ENCODE results near the gene GAB2.
A peak's percentile ranks its signal among the peaks of the same experiment; 100 is the strongest.

GAB2 gene

DNA sequence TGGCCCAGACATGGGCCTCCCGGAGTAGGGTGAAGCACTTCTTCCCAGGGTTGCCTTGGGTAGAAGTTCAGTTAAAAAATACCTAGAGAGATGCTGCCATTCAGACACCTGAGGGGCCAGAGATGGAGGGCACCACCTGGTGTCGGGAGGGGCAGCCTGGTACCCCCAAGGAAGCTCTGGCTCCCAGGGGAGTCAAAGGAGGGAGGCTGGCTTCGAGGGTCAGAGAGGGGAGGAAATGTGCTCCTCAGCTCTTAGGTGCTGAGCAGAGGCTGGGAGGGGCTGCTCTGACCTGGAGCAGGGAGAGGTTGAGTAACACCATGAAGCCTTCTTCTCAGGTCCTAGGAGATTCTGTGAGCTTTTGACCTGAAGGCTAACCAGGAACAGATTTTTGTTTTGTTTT lies 227.8 kb downstream of the GAB2 start:
- no peak for TF ChIP-seq YY1 (IDR thresholded peaks at IDR 0.05; ENCODE audit: insufficient read depth, insufficient read length)
- TF ChIP-seq SUZ12 (IDR thresholded peaks at IDR 0.05; ENCODE audit: extremely low read depth, insufficient read depth, insufficient read length) = no peak
- TF ChIP-seq ZNF274 (IDR thresholded peaks at IDR 0.05; ENCODE audit: low read depth, low read length) = no peak
- Histone ChIP-seq H3K4me1 (ENCODE audit: insufficient read depth, insufficient read length) (peaks cover 4% of the 10 kb centered on the region), H3K9me3 (ENCODE audit: insufficient read depth, low read length) (no peaks in the 10 kb centered on the region), H3K27me3 (ENCODE audit: insufficient read depth, insufficient read length) (no peaks in the 10 kb centered on the region), H3K9ac (ENCODE audit: insufficient read length, low read depth) (no peak overlapping the region), H3K36me3 (ENCODE audit: insufficient read depth, insufficient read length, low read length) (peaks cover 1% of the 10 kb centered on the region), H3K4me3 (ENCODE audit: insufficient read length, low read depth) (no peak overlapping the region)
- no peak for DNase-seq (ENCODE audit: low read depth, low spot score)

DNA sequence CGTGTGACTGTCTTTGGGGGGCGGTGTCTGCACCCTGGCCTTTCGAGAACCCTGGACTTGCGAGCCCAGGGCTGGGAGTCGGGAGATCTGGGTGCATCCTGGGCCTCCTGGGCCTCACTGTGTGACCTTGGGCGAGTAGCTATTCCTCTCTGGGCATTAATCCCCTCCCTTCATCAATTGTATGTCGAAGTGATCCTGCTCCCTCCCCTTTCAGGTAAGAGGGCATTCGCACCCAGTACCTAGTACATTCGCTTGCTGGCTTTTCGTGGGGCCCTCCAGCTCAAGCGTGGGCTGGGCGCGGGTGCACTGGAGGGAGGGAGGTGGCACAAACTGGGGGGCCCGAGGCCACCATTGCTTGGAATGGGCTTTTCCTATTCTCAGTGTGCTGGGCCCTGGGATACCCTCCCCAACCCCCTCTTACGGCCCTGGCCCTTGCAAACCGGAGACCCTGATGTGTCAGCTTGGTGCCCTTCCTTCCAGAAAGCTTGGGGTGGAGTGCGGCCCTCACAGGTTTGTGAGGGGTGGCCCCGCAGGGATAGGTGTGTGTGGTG lies 228.4 kb downstream of the GAB2 start:
- no peaks in the 10 kb centered on the region for H3K36me3 ChIP-seq (ENCODE audit: insufficient read depth, insufficient read length, low read length)
- H3K27me3 ChIP-seq (ENCODE audit: insufficient read depth, insufficient read length) = no peaks in the 10 kb centered on the region
- peak overlapping the region; percentile 61 for H3K9ac ChIP-seq (ENCODE audit: insufficient read length, low read depth)
- no peaks in the 10 kb centered on the region for H3K9me3 ChIP-seq (ENCODE audit: insufficient read depth, low read length)
- no peak for TF ChIP-seq ZNF274 (IDR thresholded peaks at IDR 0.05; ENCODE audit: low read depth, low read length)
- TF ChIP-seq SUZ12 (IDR thresholded peaks at IDR 0.05; ENCODE audit: extremely low read depth, insufficient read depth, insufficient read length) = no peak
- TF ChIP-seq YY1 (IDR thresholded peaks at IDR 0.05; ENCODE audit: insufficient read depth, insufficient read length) = no peak
- peak overlapping the region; percentile 75 for H3K4me3 ChIP-seq (ENCODE audit: insufficient read length, low read depth)
- DNase-seq (ENCODE audit: low read depth, low spot score) = no peak
- H3K4me1 ChIP-seq (ENCODE audit: insufficient read depth, insufficient read length) = peaks cover 4% of the 10 kb centered on the region

DNA sequence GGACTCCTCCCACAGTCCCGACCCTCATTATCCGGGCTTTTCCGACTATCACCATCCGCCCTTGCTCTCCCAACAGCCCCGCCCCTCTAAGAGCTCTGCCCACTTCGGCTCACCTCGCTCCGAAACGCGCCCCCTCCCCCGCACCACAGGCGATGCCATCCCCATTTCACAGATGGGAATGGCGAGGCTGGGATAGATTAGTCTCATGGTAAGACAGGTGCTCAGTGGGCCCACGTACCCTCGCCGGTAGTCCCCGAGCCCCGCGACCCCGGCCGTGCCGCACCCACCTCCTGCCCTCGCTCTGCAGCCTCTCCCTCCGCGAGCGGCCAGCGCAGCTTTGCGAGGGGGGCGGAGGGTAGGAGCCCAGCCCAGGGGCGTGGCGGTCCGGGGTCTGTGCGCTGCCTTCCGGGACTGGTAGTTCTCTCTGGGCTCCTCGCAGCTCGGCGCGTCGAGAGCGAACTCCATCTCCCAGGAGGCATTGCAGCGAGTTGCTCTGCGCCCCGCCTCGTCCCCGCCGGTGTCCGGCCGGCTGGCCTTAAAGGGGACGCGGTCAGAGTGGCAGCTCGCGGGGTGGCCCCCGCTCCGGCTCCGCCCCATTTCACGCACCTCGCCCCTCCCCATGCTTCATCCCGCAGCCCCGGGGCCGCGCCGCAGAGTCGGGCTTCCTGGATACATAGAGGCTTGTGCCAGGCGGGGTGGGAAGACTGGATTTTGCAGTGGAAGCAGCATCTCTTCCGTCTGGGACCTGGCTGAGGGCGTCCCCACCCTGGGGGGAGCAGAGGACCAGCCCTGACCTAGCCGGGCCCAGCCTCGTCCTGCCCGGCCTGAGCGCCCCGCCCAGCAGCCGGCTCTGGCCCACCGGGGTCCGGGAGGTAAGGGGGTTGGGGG lies 229.1 kb downstream of the GAB2 start, which contains the start of the genes KCTD21 and USP35:
TSS of gene KCTD21 (minus strand) at position 341 of the 888 bp plus-strand sequence. CDS start 14,072 bp downstream, outside the sequence.
TSS of gene USP35 (plus strand) at position 634 of the 888 bp plus-strand sequence. CDS start 7,327 bp downstream, outside the sequence.
- DNase-seq (ENCODE audit: low read depth, low spot score) = peak; percentile 91
- Histone ChIP-seq H3K9ac (ENCODE audit: insufficient read length, low read depth) (peak within 1 kb of the TSS; percentile 72), H3K9me3 (ENCODE audit: insufficient read depth, low read length) (no peaks in the 10 kb centered on the region), H3K27me3 (ENCODE audit: insufficient read depth, insufficient read length) (no peaks in the 10 kb centered on the region), H3K4me1 (ENCODE audit: insufficient read depth, insufficient read length) (peaks cover 4% of the 10 kb centered on the region), H3K36me3 (ENCODE audit: insufficient read depth, insufficient read length, low read length) (no peaks in the 10 kb centered on the region), H3K4me3 (ENCODE audit: insufficient read length, low read depth) (peak within 1 kb of the TSS; percentile 75)
- TF ChIP-seq SUZ12 (IDR thresholded peaks at IDR 0.05; ENCODE audit: extremely low read depth, insufficient read depth, insufficient read length) (no peak), ZNF274 (IDR thresholded peaks at IDR 0.05; ENCODE audit: low read depth, low read length) (no peak), YY1 (IDR thresholded peaks at IDR 0.05; ENCODE audit: insufficient read depth, insufficient read length) (no peak)

DNA sequence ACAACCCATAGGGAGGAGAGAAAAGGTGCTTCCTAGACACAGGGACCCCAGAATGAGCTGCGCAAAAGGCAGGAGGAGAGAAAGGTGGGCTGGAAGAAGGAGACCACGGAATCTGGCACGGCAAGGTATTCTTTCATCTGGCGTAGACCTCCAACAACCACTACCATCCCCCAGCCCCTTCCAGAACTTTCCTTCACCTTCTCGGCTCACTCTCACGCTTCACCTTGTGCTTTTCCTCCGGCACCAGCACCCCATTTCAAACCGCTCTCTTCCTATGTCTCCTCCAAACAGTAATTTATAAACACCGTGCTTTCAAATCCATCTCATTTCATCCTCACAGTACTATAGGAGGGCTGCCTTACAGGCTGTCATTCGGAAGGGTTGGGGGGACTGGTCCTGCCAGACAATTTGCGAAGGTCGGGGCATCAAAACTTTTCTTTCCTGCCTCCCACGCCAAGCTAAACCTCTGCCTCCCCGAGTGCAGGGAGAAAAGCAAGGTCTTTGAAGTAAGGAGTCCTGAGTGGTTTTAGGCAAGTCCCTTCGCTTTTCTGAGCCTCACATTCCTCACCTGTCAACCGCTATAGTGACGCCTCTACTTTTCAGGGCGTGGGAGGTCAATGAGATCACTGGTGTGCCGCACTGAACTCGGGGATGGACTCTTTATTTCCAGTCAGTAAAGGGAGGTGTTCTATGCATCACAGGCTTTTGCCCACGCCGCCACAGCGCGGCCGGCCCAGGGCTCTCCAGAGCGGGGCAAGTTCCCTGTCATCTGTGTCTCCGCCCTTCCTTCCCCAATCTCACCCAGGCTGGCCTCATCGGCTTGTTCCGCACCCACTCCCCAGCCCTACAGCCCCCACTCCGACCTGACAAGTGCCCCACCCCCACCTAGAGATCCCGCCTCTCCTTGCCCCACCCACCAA lies 230.0 kb downstream of the GAB2 start:
- Histone ChIP-seq H3K27me3 (ENCODE audit: insufficient read depth, insufficient read length) (no peaks in the 10 kb centered on the region), H3K9me3 (ENCODE audit: insufficient read depth, low read length) (no peaks in the 10 kb centered on the region), H3K4me3 (ENCODE audit: insufficient read length, low read depth) (peak overlapping the region; percentile 75), H3K36me3 (ENCODE audit: insufficient read depth, insufficient read length, low read length) (no peaks in the 10 kb centered on the region), H3K4me1 (ENCODE audit: insufficient read depth, insufficient read length) (peaks cover 4% of the 10 kb centered on the region), H3K9ac (ENCODE audit: insufficient read length, low read depth) (peak overlapping the region; percentile 57)
- no peak for DNase-seq (ENCODE audit: low read depth, low spot score)
- no peak for TF ChIP-seq SUZ12 (IDR thresholded peaks at IDR 0.05; ENCODE audit: extremely low read depth, insufficient read depth, insufficient read length)
- TF ChIP-seq ZNF274 (IDR thresholded peaks at IDR 0.05; ENCODE audit: low read depth, low read length) = no peak
- TF ChIP-seq YY1 (IDR thresholded peaks at IDR 0.05; ENCODE audit: insufficient read depth, insufficient read length) = no peak

DNA sequence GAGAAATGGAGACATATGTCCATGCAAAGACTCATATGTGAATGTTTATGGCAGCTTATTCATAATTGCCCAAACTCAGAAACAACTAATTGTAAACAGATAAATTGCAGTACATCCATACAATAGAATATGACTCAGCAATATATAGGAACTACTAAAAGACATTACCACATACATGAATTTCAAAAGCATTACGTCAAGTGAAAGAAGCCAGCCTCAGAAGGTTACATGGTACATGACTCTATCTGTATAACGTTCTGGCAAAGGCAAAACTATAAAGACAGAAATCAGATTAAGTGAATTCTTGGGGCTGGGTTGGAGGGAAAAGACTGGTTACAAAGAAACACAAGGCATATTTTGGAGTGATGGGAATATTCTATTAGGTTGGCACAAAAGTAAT lies 236.4 kb downstream of the GAB2 start:
- peaks cover 2% of the 10 kb centered on the region for H3K4me1 ChIP-seq (ENCODE audit: insufficient read depth, insufficient read length)
- H3K9ac ChIP-seq (ENCODE audit: insufficient read length, low read depth) = no peak overlapping the region
- no peak overlapping the region for H3K4me3 ChIP-seq (ENCODE audit: insufficient read length, low read depth)
- no peak for DNase-seq (ENCODE audit: low read depth, low spot score)
- H3K27me3 ChIP-seq (ENCODE audit: insufficient read depth, insufficient read length) = no peaks in the 10 kb centered on the region
- H3K9me3 ChIP-seq (ENCODE audit: insufficient read depth, low read length) = no peaks in the 10 kb centered on the region
- TF ChIP-seq ZNF274 (IDR thresholded peaks at IDR 0.05; ENCODE audit: low read depth, low read length) (no peak), YY1 (IDR thresholded peaks at IDR 0.05; ENCODE audit: insufficient read depth, insufficient read length) (no peak), SUZ12 (IDR thresholded peaks at IDR 0.05; ENCODE audit: extremely low read depth, insufficient read depth, insufficient read length) (no peak)
- H3K36me3 ChIP-seq (ENCODE audit: insufficient read depth, insufficient read length, low read length) = no peaks in the 10 kb centered on the region

DNA sequence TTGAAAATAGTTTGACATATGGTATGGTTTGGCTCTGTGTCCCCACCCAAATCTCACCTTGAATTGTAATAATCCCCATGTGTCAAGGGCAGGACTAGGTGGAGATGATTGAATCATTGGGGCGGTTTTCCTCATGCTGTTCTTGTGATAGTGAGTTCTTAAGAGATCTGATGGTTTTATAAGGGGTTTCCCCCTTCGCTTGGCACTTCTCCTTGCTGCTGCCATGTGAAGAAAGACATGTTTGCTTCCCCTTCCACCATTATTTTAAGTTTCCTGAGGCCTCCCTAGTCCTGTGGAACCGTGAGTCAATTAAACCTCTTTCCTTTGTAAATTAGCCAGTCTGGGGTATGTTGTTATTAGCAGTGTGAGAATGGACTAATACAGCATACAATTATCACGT lies 236.9 kb downstream of the GAB2 start:
- DNase-seq (ENCODE audit: low read depth, low spot score) = no peak
- Histone ChIP-seq H3K4me1 (ENCODE audit: insufficient read depth, insufficient read length) (peaks cover 2% of the 10 kb centered on the region), H3K9ac (ENCODE audit: insufficient read length, low read depth) (no peak overlapping the region), H3K27me3 (ENCODE audit: insufficient read depth, insufficient read length) (no peaks in the 10 kb centered on the region), H3K9me3 (ENCODE audit: insufficient read depth, low read length) (no peaks in the 10 kb centered on the region), H3K4me3 (ENCODE audit: insufficient read length, low read depth) (no peak overlapping the region), H3K36me3 (ENCODE audit: insufficient read depth, insufficient read length, low read length) (no peaks in the 10 kb centered on the region)
- TF ChIP-seq SUZ12 (IDR thresholded peaks at IDR 0.05; ENCODE audit: extremely low read depth, insufficient read depth, insufficient read length) = no peak
- no peak for TF ChIP-seq YY1 (IDR thresholded peaks at IDR 0.05; ENCODE audit: insufficient read depth, insufficient read length)
- TF ChIP-seq ZNF274 (IDR thresholded peaks at IDR 0.05; ENCODE audit: low read depth, low read length) = no peak

Data from NT2/D1 (cell line).